ENCODE measurements around the gene IMPA2.

IMPA2 gene

GRCh38 chr18:12030670-12031069, 49.4 kb downstream of the IMPA2 start:
- Histone ChIP-seq H3K27ac (ENCODE audit: low read length) (no peak overlapping the region), H3K27me3 (ENCODE audit: low read depth, low read length) (no peaks in the 10 kb centered on the region), H3K79me2 (ENCODE audit: low read length) (no peaks in the 10 kb centered on the region), H3K4me1 (ENCODE audit: low read length) (peaks cover 11% of the 10 kb centered on the region), H3K4me3 (ENCODE audit: low read length) (no peak overlapping the region), H3K9ac (ENCODE audit: low read length) (no peak overlapping the region), H2AFZ (ENCODE audit: low read depth, low read length) (no peak overlapping the region), H4K20me1 (ENCODE audit: insufficient read depth, low read length) (no peaks in the 10 kb centered on the region), H3K4me2 (ENCODE audit: low read length) (no peak overlapping the region), H3K9me3 (ENCODE audit: insufficient read depth, low read length) (no peaks in the 10 kb centered on the region), H3K36me3 (replicated peaks; ENCODE audit: low read depth, low read length) (no peaks in the 10 kb centered on the region)
- TF ChIP-seq EZH2phosphoT487 (IDR thresholded peaks at IDR 0.05; ENCODE audit: low read depth) (no peak), CTCF (IDR thresholded peaks at IDR 0.05; ENCODE audit: low read depth, low read length) (no peak)

GRCh38 chr18:12031181-12031580, 49.9 kb downstream of the IMPA2 start:
- H3K27ac ChIP-seq (ENCODE audit: low read length) = no peak overlapping the region
- no peaks in the 10 kb centered on the region for H3K36me3 ChIP-seq (replicated peaks; ENCODE audit: low read depth, low read length)

GRCh38 chr18:12031846-12032245, 50.5 kb downstream of the IMPA2 start:
- H3K79me2 ChIP-seq (ENCODE audit: low read length) = no peaks in the 10 kb centered on the region
- H3K36me3 ChIP-seq (replicated peaks; ENCODE audit: low read depth, low read length) = no peaks in the 10 kb centered on the region
- H3K27ac ChIP-seq (ENCODE audit: low read length) = no peak overlapping the region
- TF ChIP-seq EZH2phosphoT487 (IDR thresholded peaks at IDR 0.05; ENCODE audit: low read depth) (no peak), CTCF (IDR thresholded peaks at IDR 0.05; ENCODE audit: low read depth, low read length) (no peak)
- H3K4me2 ChIP-seq (ENCODE audit: low read length) = no peak overlapping the region
- H2AFZ ChIP-seq (ENCODE audit: low read depth, low read length) = no peak overlapping the region
- H3K27me3 ChIP-seq (ENCODE audit: low read depth, low read length) = no peaks in the 10 kb centered on the region
- H3K4me3 ChIP-seq (ENCODE audit: low read length) = no peak overlapping the region
- no peaks in the 10 kb centered on the region for H4K20me1 ChIP-seq (ENCODE audit: insufficient read depth, low read length)
- H3K9ac ChIP-seq (ENCODE audit: low read length) = no peak overlapping the region
- no peaks in the 10 kb centered on the region for H3K9me3 ChIP-seq (ENCODE audit: insufficient read depth, low read length)
- peaks cover 11% of the 10 kb centered on the region for H3K4me1 ChIP-seq (ENCODE audit: low read length)

More at GRCh38 chr18:12031181-12031580, 49.9 kb downstream of the IMPA2 start:
- peaks cover 11% of the 10 kb centered on the region for H3K4me1 ChIP-seq (ENCODE audit: low read length)
- H2AFZ ChIP-seq (ENCODE audit: low read depth, low read length) = no peak overlapping the region
- H3K9me3 ChIP-seq (ENCODE audit: insufficient read depth, low read length) = no peaks in the 10 kb centered on the region
- TF ChIP-seq EZH2phosphoT487 (IDR thresholded peaks at IDR 0.05; ENCODE audit: low read depth) (no peak), CTCF (IDR thresholded peaks at IDR 0.05; ENCODE audit: low read depth, low read length) (no peak)
- no peaks in the 10 kb centered on the region for H3K79me2 ChIP-seq (ENCODE audit: low read length)
- no peaks in the 10 kb centered on the region for H3K27me3 ChIP-seq (ENCODE audit: low read depth, low read length)
- H3K4me2 ChIP-seq (ENCODE audit: low read length) = no peak overlapping the region
- no peaks in the 10 kb centered on the region for H4K20me1 ChIP-seq (ENCODE audit: insufficient read depth, low read length)
- no peak overlapping the region for H3K9ac ChIP-seq (ENCODE audit: low read length)
- no peak overlapping the region for H3K4me3 ChIP-seq (ENCODE audit: low read length)

- Histone ChIP-seq H3K4me3 (ENCODE audit: low read length) (no peak overlapping the region), H3K4me2 (ENCODE audit: low read length) (no peak overlapping the region), H3K27me3 (ENCODE audit: low read depth, low read length) (no peaks in the 10 kb centered on the region; the same call in 1 of the 2 replicates), H3K79me2 (ENCODE audit: low read length) (no peaks in the 10 kb centered on the region), H3K9ac (ENCODE audit: low read length) (no peak overlapping the region), H3K9me3 (ENCODE audit: insufficient read depth, low read length) (no peaks in the 10 kb centered on the region), H3K27ac (ENCODE audit: low read length) (no peak overlapping the region), H3K36me3 (replicated peaks; ENCODE audit: low read depth, low read length) (no peaks in the 10 kb centered on the region), H4K20me1 (ENCODE audit: insufficient read depth, low read length) (no peaks in the 10 kb centered on the region), H2AFZ (ENCODE audit: low read depth, low read length) (no peak overlapping the region), H3K4me1 (ENCODE audit: low read length) (peaks cover 11% of the 10 kb centered on the region)
- no peak for TF ChIP-seq EZH2phosphoT487 (IDR thresholded peaks at IDR 0.05; ENCODE audit: low read depth)
- TF ChIP-seq CTCF (IDR thresholded peaks at IDR 0.05; ENCODE audit: low read depth, low read length) = no peak
Observed at GRCh38 chr18:12032786-12033642, 51.7 kb downstream of the IMPA2 start.

All from OCI-LY3 (cell line).